Mesothelial cell of epicardium (in vitro differentiated cells): ENCODE results near the gene LRP5. TPM values are rescaled to one million over a fixed set of nuclear protein-coding genes. Genes with fewer than 3 reads are reported as not detected.
"Not testable (repeated sequence)": the region's sequence is repeated elsewhere in the genome, so short reads cannot be mapped to it uniquely, and the experiment has no call there.

Experiments
- DNase-seq, 2 experiments: peaks; one replicate each; pipeline ENCODE4 v3.0.0; 2021; ENCODE audit warnings: low spot score in 2 of 2; ENCODE audit not compliant: unreplicated experiment in 2 of 2
- H3K27ac Mint-ChIP-seq: 2 replicates; pipeline ENCODE4 v1.8.0; 2021; ENCODE audit warnings: mixed read lengths
- H3K27me3 Mint-ChIP-seq: 2 replicates; pipeline ENCODE4 v1.8.0; 2021; ENCODE audit warnings: low read depth, mixed read lengths
- H3K36me3 Mint-ChIP-seq: 2 replicates; pipeline ENCODE4 v1.8.0; 2021; ENCODE audit warnings: mixed read lengths
- H3K4me1 Mint-ChIP-seq: 2 replicates; pipeline ENCODE4 v1.8.0; 2021; ENCODE audit warnings: mixed read lengths
- H3K4me3 Mint-ChIP-seq: 2 replicates; pipeline ENCODE4 v1.8.0; 2021; ENCODE audit warnings: mild to moderate bottlenecking, moderate library complexity, mixed read lengths
- H3K9me3 Mint-ChIP-seq: 2 replicates; pipeline ENCODE4 v1.8.0; 2021; ENCODE audit warnings: mixed read lengths
- total RNA-seq: library from RNA; stranded (reverse); gene quantifications from 3 replicates; pipeline ENCODE4 v1.2.1, GENCODE V29; 2021
- TF ChIP-seq, protein P1 (sequence below): fragments of 200-600 bp; sonication (generic); IDR thresholded peaks from one replicate; pipeline ENCODE4 v1.5.0; 2021; ENCODE audit warnings: antibody characterized with exemption; ENCODE audit not compliant: unreplicated experiment

The LRP5 gene
- total RNA-seq, 1 donor from 2014 or later = 72.5 TPM

DNA sequence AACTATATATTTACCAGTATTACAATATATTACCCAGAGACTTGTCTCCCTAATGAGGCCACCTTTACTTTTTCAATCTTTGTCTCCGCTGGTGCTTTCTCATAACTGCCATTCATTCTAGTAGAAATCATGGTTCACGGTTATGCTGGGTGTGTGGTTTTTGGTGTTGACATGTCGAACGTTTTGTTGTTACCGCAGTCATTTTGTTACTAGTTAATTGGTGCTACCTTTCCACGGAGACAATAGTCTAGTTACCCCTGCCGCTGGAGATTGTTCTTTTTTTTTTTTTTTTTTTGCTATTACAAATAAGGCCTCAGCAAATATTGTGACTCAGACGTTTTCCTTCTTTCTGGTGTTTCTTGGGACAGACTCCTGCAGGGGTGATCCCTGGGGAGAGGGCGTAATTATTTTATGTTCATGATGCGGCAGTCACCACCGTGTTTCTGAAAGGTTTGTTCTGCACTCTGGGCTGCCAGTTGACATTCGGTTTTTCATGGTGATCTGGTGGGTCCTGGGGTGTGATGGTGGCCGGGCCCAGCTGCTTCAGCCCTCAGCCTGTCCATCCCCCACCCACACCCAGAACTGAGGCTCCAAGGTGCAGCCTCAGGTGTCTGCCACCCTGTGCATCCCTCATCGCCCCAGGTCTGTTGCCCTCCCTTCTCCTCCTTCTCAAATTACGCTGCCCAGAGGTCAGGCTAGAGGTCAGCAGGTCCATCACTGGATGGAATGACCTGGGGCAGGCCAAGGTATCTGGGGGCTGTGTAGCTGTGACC, 28.6 kb downstream of the LRP5 start:
- DNase-seq = no peak
- Mint-ChIP-seq H3K9me3 (peaks cover 5% of the 10 kb centered on the region), H3K4me3 (no peak overlapping the region), H3K4me1 (peaks cover 48% of the 10 kb centered on the region), H3K27ac (peak overlapping the region; percentile 94), H3K27me3 (no peaks in the 10 kb centered on the region), H3K36me3 (peaks cover 5% of the 10 kb centered on the region)
- TF ChIP-seq, protein P1, sequence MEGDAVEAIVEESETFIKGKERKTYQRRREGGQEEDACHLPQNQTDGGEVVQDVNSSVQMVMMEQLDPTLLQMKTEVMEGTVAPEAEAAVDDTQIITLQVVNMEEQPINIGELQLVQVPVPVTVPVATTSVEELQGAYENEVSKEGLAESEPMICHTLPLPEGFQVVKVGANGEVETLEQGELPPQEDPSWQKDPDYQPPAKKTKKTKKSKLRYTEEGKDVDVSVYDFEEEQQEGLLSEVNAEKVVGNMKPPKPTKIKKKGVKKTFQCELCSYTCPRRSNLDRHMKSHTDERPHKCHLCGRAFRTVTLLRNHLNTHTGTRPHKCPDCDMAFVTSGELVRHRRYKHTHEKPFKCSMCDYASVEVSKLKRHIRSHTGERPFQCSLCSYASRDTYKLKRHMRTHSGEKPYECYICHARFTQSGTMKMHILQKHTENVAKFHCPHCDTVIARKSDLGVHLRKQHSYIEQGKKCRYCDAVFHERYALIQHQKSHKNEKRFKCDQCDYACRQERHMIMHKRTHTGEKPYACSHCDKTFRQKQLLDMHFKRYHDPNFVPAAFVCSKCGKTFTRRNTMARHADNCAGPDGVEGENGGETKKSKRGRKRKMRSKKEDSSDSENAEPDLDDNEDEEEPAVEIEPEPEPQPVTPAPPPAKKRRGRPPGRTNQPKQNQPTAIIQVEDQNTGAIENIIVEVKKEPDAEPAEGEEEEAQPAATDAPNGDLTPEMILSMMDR = no peak

DNA sequence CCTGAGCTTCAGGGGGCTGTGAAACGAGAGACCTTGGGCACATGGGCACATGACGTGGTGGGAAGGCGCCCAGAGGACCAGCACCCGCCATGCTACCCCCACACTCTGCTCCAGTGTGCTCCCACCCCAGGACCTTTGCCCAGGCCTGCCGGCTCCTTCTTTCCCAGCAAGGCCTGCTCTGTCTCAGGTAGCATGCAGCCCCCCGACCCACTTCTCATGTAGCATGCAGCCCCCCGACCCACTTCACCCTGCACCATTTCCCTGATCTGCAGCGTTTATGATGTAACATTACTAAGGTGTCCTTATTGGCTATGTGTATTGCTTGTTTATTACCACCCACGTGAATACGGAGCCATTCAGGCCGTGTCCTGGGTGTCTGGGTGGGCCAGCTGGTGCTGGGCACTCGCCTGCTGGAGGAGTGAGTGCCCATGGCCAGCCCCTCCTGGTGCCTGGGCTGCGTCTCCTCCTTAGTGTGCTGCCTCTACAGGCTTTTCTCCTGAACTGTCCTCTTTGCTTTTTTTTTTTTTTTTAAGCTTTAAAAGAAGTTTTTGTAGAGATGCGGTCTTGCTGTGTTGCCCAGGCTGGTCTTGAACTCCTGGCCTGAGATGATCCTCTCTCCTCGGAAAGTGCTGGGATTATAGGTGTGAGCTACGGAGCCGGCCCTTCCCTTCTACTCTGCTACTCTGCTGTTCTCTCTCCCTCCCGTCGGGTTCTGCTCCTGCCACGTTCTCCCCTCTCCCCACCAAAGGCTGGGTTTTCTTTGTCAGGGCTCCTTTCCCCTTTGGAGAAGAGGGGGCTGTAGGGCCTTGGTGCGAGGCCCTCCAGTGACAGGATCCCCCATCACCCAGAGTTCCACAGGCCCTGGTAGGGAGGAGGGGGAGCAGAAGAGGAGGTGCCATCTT, 29.4 kb downstream of the LRP5 start:
- Mint-ChIP-seq H3K4me3 (peak overlapping the region; percentile 43), H3K9me3 (peaks cover 7% of the 10 kb centered on the region), H3K27ac (peak overlapping the region; percentile 94), H3K27me3 (no peaks in the 10 kb centered on the region), H3K36me3 (peaks cover 10% of the 10 kb centered on the region), H3K4me1 (peaks cover 54% of the 10 kb centered on the region)
- TF ChIP-seq, protein P1 = no peak
- DNase-seq = no peak

DNA sequence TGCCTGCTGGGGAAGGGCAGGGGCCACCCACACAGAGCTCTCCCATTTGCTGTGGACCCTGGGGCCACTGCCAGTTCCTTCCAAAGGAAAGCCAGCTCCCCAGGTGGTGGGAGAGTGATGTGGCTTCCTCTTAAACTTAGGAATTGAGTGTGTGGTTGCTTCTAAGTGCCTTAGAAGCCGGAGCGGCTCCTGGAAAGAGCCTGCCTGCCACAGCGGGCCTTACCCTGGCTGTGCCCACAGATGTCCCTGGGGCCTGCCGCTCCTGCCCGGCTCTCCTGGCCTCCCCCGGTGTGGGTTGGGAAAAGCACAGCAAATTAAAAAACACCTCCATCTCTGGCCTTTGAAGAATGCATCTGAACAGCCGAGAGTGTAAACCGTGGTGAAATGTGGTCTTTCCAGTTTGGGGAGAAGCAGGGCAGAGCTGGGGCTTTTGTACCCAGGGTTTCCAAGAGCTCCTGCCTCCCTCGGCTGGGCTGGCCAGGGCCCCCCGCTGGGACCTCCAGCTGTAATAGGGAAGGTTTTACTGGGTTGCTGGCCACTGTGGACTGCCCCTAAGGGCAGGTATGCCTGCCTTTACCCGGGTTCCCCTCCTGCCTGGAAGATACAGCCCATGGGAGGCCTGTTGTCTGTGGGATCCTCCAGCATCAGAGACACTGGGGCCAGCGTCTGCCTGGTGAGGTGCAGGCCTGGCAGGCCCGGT, 30.2 kb downstream of the LRP5 start:
- Mint-ChIP-seq H3K27ac (peak overlapping the region; percentile 94), H3K9me3 (peaks cover 7% of the 10 kb centered on the region), H3K27me3 (no peaks in the 10 kb centered on the region), H3K4me3 (peak overlapping the region; percentile 13), H3K4me1 (peaks cover 56% of the 10 kb centered on the region), H3K36me3 (peaks cover 10% of the 10 kb centered on the region)
- TF ChIP-seq, protein P1 = no peak
- DNase-seq = peak in 1 of 2 experiments; percentile 68

DNA sequence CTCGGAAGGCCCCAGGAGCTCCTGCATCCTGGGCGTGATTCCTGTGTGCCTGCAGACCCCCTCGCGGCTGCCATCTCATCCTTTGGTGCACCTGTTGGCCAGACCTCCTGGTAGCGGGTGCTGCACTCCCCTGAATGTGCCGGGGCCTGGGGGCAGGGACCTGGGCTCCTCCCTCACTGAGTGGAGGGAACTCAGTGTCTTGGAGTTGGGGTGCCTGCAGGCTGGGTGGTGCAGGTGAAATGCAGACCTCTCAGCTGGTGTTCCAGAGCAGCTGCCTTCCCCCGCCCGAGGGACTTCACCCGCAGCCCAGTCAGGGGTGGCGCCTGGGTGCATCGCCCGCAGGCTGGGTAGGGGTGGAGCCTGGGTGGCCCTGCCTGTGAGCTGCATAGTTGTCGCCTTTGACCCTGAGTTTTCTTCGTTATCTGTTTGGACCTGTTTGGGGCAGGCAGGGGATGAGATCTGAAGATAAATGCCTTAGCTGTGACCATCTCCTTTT, 31.4 kb downstream of the LRP5 start:
- peak overlapping the region; percentile 94 for H3K27ac Mint-ChIP-seq
- H3K4me1 Mint-ChIP-seq = peaks cover 48% of the 10 kb centered on the region
- H3K9me3 Mint-ChIP-seq = peaks cover 7% of the 10 kb centered on the region
- H3K36me3 Mint-ChIP-seq = peaks cover 11% of the 10 kb centered on the region
- no peaks in the 10 kb centered on the region for H3K27me3 Mint-ChIP-seq
- TF ChIP-seq, protein P1 = no peak
- DNase-seq = no peak
- no peak overlapping the region for H3K4me3 Mint-ChIP-seq

DNA sequence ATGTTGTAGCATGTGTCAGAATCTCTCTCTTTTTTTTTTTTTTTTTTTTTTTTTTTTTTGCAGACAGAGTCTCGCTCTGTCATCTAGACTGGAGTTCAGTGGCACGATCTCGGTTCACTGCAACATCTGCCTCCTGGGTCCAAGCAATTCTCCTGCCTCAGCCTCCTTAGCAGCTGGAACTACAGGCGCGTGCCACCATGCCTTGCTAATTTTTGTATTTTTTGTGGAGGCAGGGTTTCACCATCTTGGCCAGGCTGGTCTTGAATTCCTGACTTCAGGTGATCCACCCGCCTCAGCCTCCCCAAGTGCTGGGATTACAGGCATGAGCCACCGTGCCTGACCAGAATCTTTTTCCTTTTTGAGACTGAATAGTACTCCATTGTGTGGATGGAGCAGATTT, 32.4 kb downstream of the LRP5 start:
- not testable (repeated sequence) for H3K4me3 Mint-ChIP-seq, H3K27me3 Mint-ChIP-seq, DNase-seq, H3K9me3 Mint-ChIP-seq
- Mint-ChIP-seq H3K27ac (peak overlapping the region; percentile 94), H3K4me1 (peaks cover 48% of the 10 kb centered on the region), H3K36me3 (peaks cover 11% of the 10 kb centered on the region)
